Cerebellar nuclear complex (tissue), 1 donor: ENCODE results near the gene TBRG4.
"Not testable (repeated sequence)": the region's sequence is repeated elsewhere in the genome, so short reads cannot be mapped to it uniquely, and the experiment has no call there.

Source experiments
- DNase-seq, 2 experiments: peaks; one replicate each; lab custom pipeline; 2025; lab: John Stamatoyannopoulos, UW

TBRG4 gene

GRCh38 chr7:45117582-45117981 lies 6.1 kb upstream of the TBRG4 start:
- no peak for DNase-seq

- no peak for DNase-seq
Measured at GRCh38 chr7:45116048-45116447, 4.6 kb upstream of the TBRG4 start.

DNA sequence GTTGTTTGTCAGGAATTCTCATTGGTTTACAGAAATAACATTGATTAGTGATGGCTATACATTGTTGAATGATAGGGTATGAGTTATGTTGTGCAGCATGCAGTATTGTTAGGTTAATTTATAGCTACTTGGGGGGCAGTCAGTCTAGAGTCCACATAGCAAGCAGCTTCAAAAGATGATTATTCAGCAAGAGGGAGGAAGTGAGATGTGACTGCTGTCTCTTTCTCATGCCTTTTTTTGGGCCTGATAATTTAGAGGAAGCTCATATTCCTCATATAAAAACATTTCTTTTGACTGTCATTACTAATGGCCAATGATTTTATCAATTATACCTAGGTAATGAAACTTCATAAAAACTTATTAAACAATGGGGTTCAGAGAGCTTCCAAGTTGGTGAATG lies 3.4 kb upstream of the TBRG4 start:
- DNase-seq = no peak

GRCh38 chr7:45114257-45114656 lies 2.8 kb upstream of the TBRG4 start:
- DNase-seq = not testable (repeated sequence)

GRCh38 chr7:45112648-45113047 lies 1.2 kb upstream of the TBRG4 start:
- no peak for DNase-seq

DNA sequence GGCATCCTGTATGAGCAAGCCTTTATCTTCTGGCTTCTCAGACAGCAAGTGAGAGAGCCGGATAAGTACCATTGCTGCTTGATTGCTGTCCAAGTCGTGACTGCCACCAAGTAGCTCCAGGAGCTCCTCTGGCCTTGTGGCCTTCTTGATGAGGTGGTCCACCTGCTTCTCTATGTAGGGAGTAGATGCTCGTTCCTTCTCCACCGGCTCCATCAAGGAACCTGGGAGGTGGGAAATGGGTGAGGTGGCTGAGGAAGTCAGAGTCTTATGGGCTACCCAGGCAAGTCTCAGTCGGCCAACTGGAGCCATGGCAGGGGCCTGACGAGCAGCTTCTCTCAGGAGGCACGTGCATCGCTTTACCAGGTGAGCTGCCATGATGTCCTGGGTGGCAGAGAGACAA lies 2.6 kb downstream of the TBRG4 start:
- no peak for DNase-seq

- DNase-seq = no peak
Measured at GRCh38 chr7:45107356-45107755, 4.1 kb downstream of the TBRG4 start.

GRCh38 chr7:45106820-45107219 lies 4.7 kb downstream of the TBRG4 start:
- DNase-seq = no peak

DNA sequence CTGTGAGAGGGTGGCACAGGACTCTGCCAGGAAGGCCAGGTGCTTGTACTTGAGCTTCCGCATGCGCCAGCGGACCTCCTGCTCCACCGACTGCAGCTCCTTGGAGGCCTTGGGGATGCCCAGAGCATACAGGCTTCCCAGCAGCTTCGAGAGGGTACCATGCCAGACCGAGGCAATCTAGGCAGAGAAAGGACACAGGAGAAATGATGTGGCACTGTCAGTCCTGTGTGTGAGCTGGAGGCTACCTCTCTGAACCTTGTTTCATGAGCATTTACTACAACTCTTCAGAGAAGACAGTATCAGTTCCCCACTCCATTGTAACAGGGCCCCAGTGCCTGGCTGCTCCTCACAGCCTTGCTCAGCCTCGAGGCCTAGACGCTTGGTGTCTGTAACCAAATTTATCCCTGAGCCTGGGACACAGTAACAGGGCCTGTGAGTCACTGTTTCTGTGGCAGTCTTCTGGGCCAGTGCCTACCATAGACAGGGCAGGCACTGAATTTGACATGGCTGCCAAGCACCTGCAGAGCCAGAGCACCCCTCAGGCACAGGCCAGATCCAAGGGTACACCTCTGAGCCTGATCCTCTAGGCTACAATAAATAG lies 5.8 kb downstream of the TBRG4 start:
- no peak for DNase-seq

GRCh38 chr7:45104844-45105587 lies 6.5 kb downstream of the TBRG4 start:
- DNase-seq = no peak

DNA sequence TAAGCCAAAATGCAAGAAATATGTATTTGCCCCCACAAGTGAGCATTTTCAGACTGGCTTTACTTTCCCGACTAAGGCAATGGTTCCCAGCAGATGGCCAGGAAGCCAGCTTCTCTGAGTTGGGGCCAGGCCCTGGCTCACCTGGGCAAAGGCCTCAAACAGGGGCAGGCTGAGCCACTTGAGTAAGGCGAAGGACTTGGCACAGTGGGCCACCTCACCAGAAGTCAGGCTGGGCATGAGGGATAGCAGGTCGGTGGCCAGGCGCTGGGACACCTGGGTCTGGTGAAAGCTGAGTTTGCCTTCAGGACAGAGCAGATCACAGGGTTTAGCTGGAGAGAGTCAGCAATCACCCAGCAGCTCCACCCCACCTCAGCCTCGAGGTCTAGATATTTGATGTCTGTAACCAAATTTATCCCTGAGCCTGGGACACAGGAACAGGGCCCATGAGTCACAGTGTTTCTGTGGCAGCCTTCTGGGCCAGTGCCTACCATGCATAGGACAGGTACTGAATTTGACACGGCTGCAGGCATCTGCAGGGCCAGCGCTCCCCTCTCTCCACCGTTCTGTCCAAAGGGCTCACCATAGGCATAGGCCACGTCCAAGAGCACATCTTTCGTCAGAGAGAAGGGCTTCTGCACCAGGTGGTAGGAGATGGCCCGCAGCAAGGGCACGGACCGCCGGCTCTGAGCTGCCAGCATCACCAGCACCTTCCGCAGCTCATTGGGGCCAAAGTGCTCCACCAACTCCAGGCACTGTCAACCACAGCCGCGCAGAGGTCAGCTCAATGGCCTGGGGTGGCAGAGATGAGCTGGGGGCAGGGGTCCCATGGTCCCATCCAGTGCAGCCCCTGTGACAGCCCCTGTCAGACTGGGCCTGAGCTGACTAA lies 7.3 kb downstream of the TBRG4 start:
- DNase-seq = no peak

- DNase-seq = no peak
Measured at GRCh38 chr7:45102785-45103712, 8.4 kb downstream of the TBRG4 start.

GRCh38 chr7:45101748-45102147 lies 9.7 kb downstream of the TBRG4 start:
- DNase-seq = no peak

DNA sequence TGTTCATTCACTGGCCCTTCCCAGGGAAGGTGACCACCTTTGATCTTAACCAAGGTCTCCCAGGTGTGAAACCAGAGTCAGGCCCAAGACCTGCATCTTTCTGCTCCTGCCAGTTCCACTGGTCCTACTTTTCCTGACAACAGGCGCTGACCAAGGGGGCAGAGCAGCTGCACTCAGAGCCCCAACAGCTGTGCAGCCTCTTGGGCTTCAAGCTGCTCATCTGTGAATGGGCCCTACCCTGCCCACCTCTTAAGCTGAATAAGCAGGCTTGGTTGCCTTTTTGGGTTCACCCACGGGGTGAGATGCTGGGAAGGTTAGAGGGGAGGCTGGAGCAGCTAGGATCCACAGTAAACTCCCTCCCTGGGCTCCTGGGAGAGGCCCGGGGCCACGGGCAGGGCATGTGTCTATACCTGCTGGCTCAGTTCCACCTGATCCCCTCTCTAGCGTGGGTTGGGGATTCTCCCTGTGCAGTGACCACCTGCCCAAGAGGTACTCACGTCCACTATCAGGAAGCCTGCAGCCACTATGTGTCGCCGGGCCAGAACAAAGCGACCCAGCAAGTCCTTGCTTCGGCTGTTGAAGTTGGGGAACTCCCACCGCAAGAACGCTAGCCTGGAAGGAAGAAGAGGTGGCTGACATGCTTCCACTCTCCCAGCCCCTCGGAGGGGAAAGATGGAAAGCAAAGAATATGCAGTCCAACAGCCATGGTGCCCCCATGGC lies 10.6 kb downstream of the TBRG4 start:
- DNase-seq = no peak

- no peak for DNase-seq
Measured at GRCh38 chr7:45099891-45100760, 11.4 kb downstream of the TBRG4 start.

DNA sequence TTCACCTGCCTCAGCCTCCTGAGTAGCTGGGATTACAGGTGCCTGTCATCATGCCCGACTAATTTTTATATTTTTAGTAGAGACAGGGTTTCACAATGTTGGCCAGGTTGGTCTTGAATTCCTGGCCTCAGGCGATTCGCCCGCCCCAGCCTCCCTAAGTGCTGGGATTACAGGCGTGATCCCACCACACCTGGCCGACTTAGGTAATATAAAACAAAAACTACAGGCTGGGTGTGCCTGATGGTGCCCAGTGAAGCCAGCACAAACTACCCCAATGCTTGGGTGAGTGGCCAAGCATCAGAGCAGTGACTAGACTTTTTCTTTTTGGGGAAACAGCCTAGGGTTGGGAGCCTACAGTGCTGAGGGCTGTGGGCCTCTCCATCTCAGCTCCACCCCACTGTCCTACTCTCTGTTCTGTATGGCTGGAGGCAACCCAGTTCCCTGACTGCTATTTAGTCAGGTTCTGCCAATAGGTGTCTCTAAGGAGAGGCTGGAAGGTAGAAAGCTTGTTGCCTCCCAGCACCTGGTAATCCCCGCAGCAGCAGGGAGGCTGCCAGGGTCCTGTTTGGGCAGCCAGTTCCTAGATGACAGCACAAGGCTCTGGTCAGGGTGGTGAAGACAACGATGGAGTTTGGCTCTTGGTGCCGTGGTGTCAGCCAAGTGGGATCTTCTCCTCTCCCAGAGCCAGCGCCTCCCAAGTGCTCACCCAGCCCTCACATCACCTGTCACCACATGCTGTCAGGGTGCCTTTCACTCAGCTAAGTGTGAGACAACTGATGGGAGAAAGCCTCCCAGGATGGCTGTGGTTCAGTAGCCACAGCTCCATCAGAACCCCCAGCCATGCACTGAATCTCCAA lies 12.3 kb downstream of the TBRG4 start:
- DNase-seq = no peak

- no peak for DNase-seq
Measured at GRCh38 chr7:45092931-45093235, 18.6 kb downstream of the TBRG4 start.

DNA sequence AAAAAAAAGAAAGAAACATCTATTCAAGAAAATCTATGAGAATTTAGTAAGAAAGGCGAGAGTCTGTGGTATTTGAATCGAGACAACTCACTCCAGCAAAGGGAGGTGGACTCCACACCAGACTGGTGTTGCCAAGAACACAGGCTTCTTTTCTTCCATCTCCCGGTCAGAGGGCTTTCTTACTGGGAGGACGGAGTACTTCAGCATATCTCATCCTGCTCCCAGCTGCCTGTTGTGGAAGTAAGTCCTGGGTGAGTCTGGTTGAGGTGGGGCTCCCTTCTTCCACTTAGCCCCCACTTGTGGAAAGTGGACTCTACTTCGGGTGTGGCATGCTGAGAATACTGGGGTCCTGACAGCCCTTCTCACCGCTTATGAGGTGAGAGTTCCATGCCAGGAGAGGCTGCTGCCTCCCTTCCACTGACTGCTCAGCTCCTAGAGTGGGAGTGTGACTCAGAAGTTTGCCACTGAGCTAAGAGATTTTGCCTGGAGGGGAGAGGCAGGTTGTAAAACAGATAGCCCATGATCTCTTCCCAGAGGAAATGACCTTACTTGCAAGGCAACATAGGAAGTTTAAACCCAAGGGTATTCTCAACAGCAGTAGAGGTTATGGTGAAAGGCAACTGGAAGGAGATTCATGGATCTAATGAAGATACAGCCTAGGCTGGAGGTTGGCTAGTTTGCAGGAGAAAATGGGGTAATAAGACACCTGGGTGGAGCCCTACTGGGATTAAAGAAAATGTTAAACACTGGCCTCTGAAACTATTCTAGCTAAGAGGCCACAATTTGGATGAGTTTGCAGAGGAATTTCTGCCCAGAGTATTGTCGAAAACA lies 19.2 kb downstream of the TBRG4 start:
- DNase-seq = no peak
